SH-SY5Y (cell line): ENCODE data around the gene ATP2B2.

Experiments
- GATA2 ChIP-seq: IDR thresholded peaks from 2 replicates; pipeline ENCODE4 v1.6.1; 2011; ENCODE audit warnings: mild to moderate bottlenecking, low read depth, low read length
- GATA3 ChIP-seq: IDR thresholded peaks from 2 replicates; pipeline ENCODE4 v1.6.1; 2011; ENCODE audit warnings: low read depth, mild to moderate bottlenecking, low read length, moderate library complexity

GRCh38 chr3:10350324-10350985 is 154.9 kb downstream of the ATP2B2 start:
- TF ChIP-seq GATA2, result no peak
- no peak for TF ChIP-seq GATA3
